IMR-90 (cell line): ENCODE data around the gene RAP1GAP2. TPM values are rescaled to one million over a fixed set of nuclear protein-coding genes. Genes with fewer than 3 reads are reported as not detected.

Source experiments
- ATAC-seq: fragments of 200-7000 bp; cut with Tn5 transposase; 2 replicates; pipeline ENCODE4 v1.9.1; 2020; ENCODE audit warnings: low read depth, mild to moderate bottlenecking, moderate library complexity
- BruUV-seq: library from RNA; stranded (reverse); fragments of 400-500 nt; replicated peaks from 2 replicates; lab custom pipeline; 2021; lab: Mats Ljungman, UMichigan
- CTCF ChIA-PET: fragments of 300-600 bp; formaldehyde crosslinking; extraction: SDS; loops from one replicate; lab custom pipeline; 2021; ENCODE audit warnings: antibody characterized with exemption; lab: Yijun Ruan, JAX
- POLR2A ChIA-PET: fragments of 300-600 bp; sonication (Branson Sonifier 250); formaldehyde crosslinking; loops from one replicate; lab custom pipeline; 2022; ENCODE audit warnings: antibody characterized with exemption; ENCODE audit not compliant: unreplicated experiment; lab: Charles Lee
- DNase-seq: peaks from one replicate; pipeline ENCODE4 v3.0.0; 2013
- H2AFZ ChIP-seq: replicated peaks from 2 replicates; pipeline ENCODE3; 2013; ENCODE audit warnings: low read length, mild to moderate bottlenecking; ENCODE audit not compliant: poor library complexity
- H2AK5ac ChIP-seq: 2 replicates; pipeline ENCODE4 v1.6.1; 2013; ENCODE audit warnings: low read depth, low read length, inconsistent platforms
- H2AK9ac ChIP-seq: replicated peaks from 2 replicates; pipeline ENCODE3; 2013; ENCODE audit warnings: mild to moderate bottlenecking, low read depth, low read length, moderate library complexity; ENCODE audit not compliant: poor library complexity
- H2BK120ac ChIP-seq: 2 replicates; pipeline ENCODE4 v1.6.1; 2013; ENCODE audit warnings: low read depth, low read length, inconsistent platforms
- H2BK15ac ChIP-seq: 3 replicates; pipeline ENCODE4 v1.6.1; 2013; ENCODE audit warnings: low read depth, low read length, inconsistent platforms
- H2BK20ac ChIP-seq: 2 replicates; pipeline ENCODE4 v1.6.1; 2013; ENCODE audit warnings: low read depth, mild to moderate bottlenecking, inconsistent platforms, low read length, moderate library complexity
- H2BK5ac ChIP-seq: 2 replicates; pipeline ENCODE4 v1.6.1; 2013; ENCODE audit warnings: mild to moderate bottlenecking, low read depth, low read length, inconsistent platforms; ENCODE audit not compliant: poor library complexity, severe bottlenecking
- H3K14ac ChIP-seq: replicated peaks from 2 replicates; pipeline ENCODE4 v1.6.1; 2013; ENCODE audit warnings: low read depth, low read length, inconsistent platforms
- H3K18ac ChIP-seq: 2 replicates; pipeline ENCODE4 v1.6.1; 2013; ENCODE audit warnings: low read depth, low read length, control low read depth
- H3K23ac ChIP-seq: 2 replicates; pipeline ENCODE4 v1.6.1; 2013; ENCODE audit warnings: low read depth, low read length, inconsistent platforms
- H3K27ac ChIP-seq: 2 replicates; pipeline ENCODE4 v1.5.1; 2013; ENCODE audit warnings: mild to moderate bottlenecking, control low read depth, low read length; ENCODE audit not compliant: insufficient read depth
- H3K27me3 ChIP-seq: 2 replicates; pipeline ENCODE4 v1.6.1; 2013; ENCODE audit warnings: low read length; ENCODE audit not compliant: control insufficient read depth, insufficient read depth
- H3K36me3 ChIP-seq: 2 replicates; pipeline ENCODE4 v1.6.1; 2013; ENCODE audit warnings: low read length, mixed read lengths; ENCODE audit not compliant: control insufficient read depth, insufficient read depth
- H3K4ac ChIP-seq: 2 replicates; pipeline ENCODE4 v1.6.1; 2013; ENCODE audit warnings: low read depth, low read length, inconsistent platforms
- H3K4me1 ChIP-seq: 2 replicates; pipeline ENCODE4 v1.6.1; 2013; ENCODE audit warnings: low read length, mixed read lengths; ENCODE audit not compliant: control insufficient read depth, insufficient read depth
- H3K4me2 ChIP-seq: 2 replicates; pipeline ENCODE4 v1.6.1; 2013; ENCODE audit warnings: low read depth, mild to moderate bottlenecking, control low read depth, low read length, moderate library complexity
- H3K4me3 ChIP-seq: 2 replicates; pipeline ENCODE4 v1.5.1; 2013; ENCODE audit warnings: low read depth, mild to moderate bottlenecking, control low read depth, low read length, moderate library complexity; ENCODE audit not compliant: insufficient read depth
- H3K56ac ChIP-seq: 2 replicates; pipeline ENCODE4 v1.6.1; 2013; ENCODE audit warnings: low read length, inconsistent platforms; ENCODE audit not compliant: insufficient read depth; ENCODE audit errors: extremely low read depth
- H3K79me1 ChIP-seq, 2 experiments: 2 replicates each; pipeline ENCODE4 v1.6.1; 2013; ENCODE audit warnings: low read length in 2 of 2, inconsistent platforms in 1 of 2, low read depth in 1 of 2
- H3K9ac ChIP-seq: 2 replicates; pipeline ENCODE4 v1.6.1; 2013; ENCODE audit warnings: low read depth, low read length, control low read depth
- H3K9me1 ChIP-seq: 2 replicates; pipeline ENCODE4 v1.6.1; 2013; ENCODE audit warnings: low read length, inconsistent platforms; ENCODE audit not compliant: insufficient read depth
- H3K9me3 ChIP-seq: 2 replicates; pipeline ENCODE4 v1.6.1; 2013; ENCODE audit warnings: low read length; ENCODE audit not compliant: control insufficient read depth, insufficient read depth
- H4K20me1 ChIP-seq: 2 replicates; pipeline ENCODE4 v1.6.1; 2013; ENCODE audit warnings: low read length, inconsistent platforms; ENCODE audit not compliant: insufficient read depth
- H4K5ac ChIP-seq: 2 replicates; pipeline ENCODE4 v1.6.1; 2013; ENCODE audit warnings: mild to moderate bottlenecking, low read depth, low read length, control low read depth
- H4K8ac ChIP-seq, 2 experiments: 2 replicates each; pipeline ENCODE4 v1.6.1; 2013; ENCODE audit warnings: low read depth in 2 of 2, low read length in 2 of 2, control low read depth in 1 of 2, inconsistent platforms in 1 of 2
- H4K91ac ChIP-seq: 2 replicates; pipeline ENCODE4 v1.6.1; 2013; ENCODE audit warnings: low read depth, low read length, inconsistent platforms; ENCODE audit not compliant: insufficient read depth
- BHLHE40 ChIP-seq: fragments of 150-350 bp; IDR thresholded peaks from 2 replicates; pipeline ENCODE4 v1.6.1; 2016; ENCODE audit warnings: mild to moderate bottlenecking, low read depth, low read length
- CEBPB ChIP-seq: IDR thresholded peaks from 2 replicates; pipeline ENCODE4 v1.6.1; 2012; ENCODE audit warnings: low read depth, low read length, improper control_type of control experiment
- CHD1 ChIP-seq: IDR thresholded peaks from 2 replicates; pipeline ENCODE4 v1.6.1; 2012; ENCODE audit warnings: low read depth, low read length, improper control_type of control experiment
- CTCF ChIP-seq: conservative IDR thresholded peaks from 2 replicates; pipeline ENCODE4 v1.5.1; 2012; ENCODE audit warnings: mild to moderate bottlenecking, low read depth, low read length, improper control_type of control experiment
- ELK1 ChIP-seq: fragments of 150-350 bp; IDR thresholded peaks from 2 replicates; pipeline ENCODE4 v1.6.1; 2016; ENCODE audit warnings: low read depth, mild to moderate bottlenecking, low read length, moderate library complexity, borderline replicate concordance
- FOS ChIP-seq: fragments of 150-350 bp; IDR thresholded peaks from 2 replicates; pipeline ENCODE4 v1.6.1; 2016; ENCODE audit warnings: low read depth, low read length
- MAFK ChIP-seq: IDR thresholded peaks from 2 replicates; pipeline ENCODE4 v1.6.1; 2012; ENCODE audit warnings: low read depth, low read length, improper control_type of control experiment
- MAZ ChIP-seq: IDR thresholded peaks from 2 replicates; pipeline ENCODE4 v1.6.1; 2012; ENCODE audit warnings: low read depth, mild to moderate bottlenecking, low read length, improper control_type of control experiment, moderate library complexity, borderline replicate concordance
- MXI1 ChIP-seq: IDR thresholded peaks from 2 replicates; pipeline ENCODE4 v1.6.1; 2012; ENCODE audit warnings: low read depth, mild to moderate bottlenecking, low read length, moderate library complexity, borderline replicate concordance
- NFE2L2 ChIP-seq: fragments of 150-350 bp; IDR thresholded peaks from 2 replicates; pipeline ENCODE4 v1.6.1; 2016; ENCODE audit warnings: low read depth, mild to moderate bottlenecking, low read length
- POLR2A ChIP-seq: IDR thresholded peaks from 2 replicates; pipeline ENCODE4 v1.6.1; 2012; ENCODE audit warnings: mild to moderate bottlenecking, low read depth, low read length
- RAD21 ChIP-seq: IDR thresholded peaks from 2 replicates; pipeline ENCODE4 v1.6.1; 2012; ENCODE audit warnings: low read length, improper control_type of control experiment
- RCOR1 ChIP-seq: IDR thresholded peaks from 2 replicates; pipeline ENCODE4 v1.6.1; 2012; ENCODE audit warnings: mild to moderate bottlenecking, low read length, improper control_type of control experiment; ENCODE audit not compliant: insufficient replicate concordance
- RFX5 ChIP-seq: IDR thresholded peaks from 2 replicates; pipeline ENCODE4 v1.8.0; 2012; ENCODE audit warnings: low read depth, mild to moderate bottlenecking, low read length, moderate library complexity
- SMC3 ChIP-seq: fragments of 150-350 bp; IDR thresholded peaks from 2 replicates; pipeline ENCODE4 v1.6.1; 2016; ENCODE audit warnings: low read depth, mild to moderate bottlenecking, antibody characterized with exemption, low read length, moderate library complexity
- USF2 ChIP-seq: fragments of 150-350 bp; IDR thresholded peaks from 2 replicates; pipeline ENCODE4 v1.6.1; 2017; ENCODE audit warnings: mild to moderate bottlenecking, antibody characterized with exemption, low read length, low read depth
- whole genome bisulfite sequencing, 2 experiments: methylation state at CpG; one replicate each; pipeline versions ENCODE4 v1.1.5 to v1.1.7; 2013; ENCODE audit warnings: missing lambda C conversion rate in 2 of 2; ENCODE audit not compliant: insufficient read length in 1 of 2; ENCODE audit errors: extremely low coverage in 2 of 2; 5-methylcytosine and 5-hydroxymethylcytosine counted together
- dilution Hi-C: fragments of 300-500 bp; cut with HindIII; formaldehyde crosslinking; loops from one replicate; pipeline ENCODE4 v1.14.3; 2018; ENCODE audit warnings: low sequenced_read_pairs; ENCODE audit not compliant: unreplicated experiment
- in situ Hi-C: fragments of 300-500 bp; cut with MboI; formaldehyde crosslinking; loops from 3 replicates; pipeline ENCODE4 v1.14.3; 2019; ENCODE audit warnings: low sequenced_read_pairs, inconsistent platforms, mixed read lengths
- intact Hi-C: fragments of 100-400 bp; cut with micrococcal nuclease; formaldehyde crosslinking; loops from 2 replicates; pipeline ENCODE4 v1.10.0; 2022
- polyA plus RNA-seq, 3 experiments: library from polyadenylated mRNA; depleted of rRNA; stranded (reverse); fragments of >200 nt; gene quantifications; 2 replicates each; pipeline ENCODE4 v1.2.3, GENCODE V29; 2012; ENCODE audit warnings: low replicate concordance in 1 of 3
- total RNA-seq: library from RNA; depleted of rRNA; stranded (reverse); fragments of >200 nt; gene quantifications from 2 replicates; pipeline ENCODE4 v1.2.3, GENCODE V29; 2012

Gene RAP1GAP2
- total and polyA plus RNA-seq, 2 of the 4 experiments (the other 2 are of a cell fraction): 5.7 to 7.5 TPM

GRCh38 chr17:2964370-2964769 is 168.1 kb downstream of the RAP1GAP2 start:
- DNase-seq (no peak), ATAC-seq (no peak)
- H2AK5ac ChIP-seq: peak overlapping the region; percentile 15; the same call in 1 of the 2 replicates
- H4K8ac ChIP-seq: no peak overlapping the region
- H3K27me3 ChIP-seq: no peaks in the 10 kb centered on the region
- peaks cover 12% of the 10 kb centered on the region for H3K4me1 ChIP-seq
- H3K9me3 ChIP-seq: no peaks in the 10 kb centered on the region
- H3K18ac ChIP-seq: no peak overlapping the region
- intact Hi-C loops: no loop called here
- 40% methylated on average over 1 of the region's 10 CpGs; no CpG with 5 or more reads in 1 of the 2 experiments for WGBS, 2 experiments
- no peak overlapping the region for H2AK9ac ChIP-seq
- H2BK20ac ChIP-seq: no peak overlapping the region
- H3K4me3 ChIP-seq: no peak overlapping the region
- H3K23ac ChIP-seq: no peak overlapping the region
- no TSS peak for BruUV-seq
- CTCF ChIA-PET: no interaction called here
- no peak overlapping the region for H2BK120ac ChIP-seq
- no peak overlapping the region for H2BK15ac ChIP-seq
- dilution Hi-C loops: no loop called here
- H3K27ac ChIP-seq: no peak overlapping the region
- H3K14ac ChIP-seq: no peak overlapping the region
- no peak overlapping the region for H3K4me2 ChIP-seq
- peaks cover 0 to 3% of the 10 kb centered on the region in 2 experiments; a peak in 1 of 4 replicates for H3K79me1 ChIP-seq
- no peak overlapping the region for H3K4ac ChIP-seq
- H2AFZ ChIP-seq: no peak overlapping the region
- no peak overlapping the region for H3K56ac ChIP-seq
- H4K91ac ChIP-seq: peak overlapping the region; percentile 14; the same call in 1 of the 2 replicates
- no peaks in the 10 kb centered on the region for H3K36me3 ChIP-seq
- H3K9me1 ChIP-seq: peaks cover 12% of the 10 kb centered on the region
- no peak overlapping the region for H3K9ac ChIP-seq
- POLR2A ChIA-PET: no interaction called here
- H2BK5ac ChIP-seq: no peak overlapping the region
- 0 out of 2 replicates have a peak, but pooled peaks cover 3% of the 10 kb centered on the region for H4K20me1 ChIP-seq
- H4K5ac ChIP-seq: no peak overlapping the region
- no peak for TF ChIP-seq RCOR1
- TF ChIP-seq FOS: no peak
- no peak for TF ChIP-seq MAFK
- no peak for TF ChIP-seq RFX5
- TF ChIP-seq ELK1: no peak
- no peak for TF ChIP-seq SMC3
- no peak for TF ChIP-seq CHD1
- TF ChIP-seq MXI1: no peak
- no peak for TF ChIP-seq RAD21
- no peak for TF ChIP-seq NFE2L2
- no peak for TF ChIP-seq USF2
- TF ChIP-seq MAZ: no peak
- no peak for TF ChIP-seq POLR2A
- TF ChIP-seq CTCF: no peak
- TF ChIP-seq BHLHE40: no peak
- no peak for TF ChIP-seq CEBPB
- in situ Hi-C loops: no loop called here
